IPS DF 6.9 (cell line): ENCODE measurements around the gene COPS2.

Source experiments
- DNase-seq: peaks from one replicate; pipeline ENCODE4 v3.0.0-alpha.2; 2013; ENCODE audit warnings: low read depth, low spot score
- H3K27ac ChIP-seq: one replicate; pipeline ENCODE4 v1.5.1; 2013; ENCODE audit warnings: low read length, control low read depth
- H3K27me3 ChIP-seq: 2 replicates; pipeline ENCODE4 v1.6.1; 2013; ENCODE audit warnings: mild to moderate bottlenecking, low read length; ENCODE audit not compliant: control insufficient read depth, insufficient read depth
- H3K36me3 ChIP-seq: 2 replicates; pipeline ENCODE4 v1.6.1; 2013; ENCODE audit warnings: low read length; ENCODE audit not compliant: control insufficient read depth, insufficient read depth
- H3K4me1 ChIP-seq: 2 replicates; pipeline ENCODE4 v1.6.1; 2013; ENCODE audit warnings: low read length; ENCODE audit not compliant: control insufficient read depth, insufficient read depth
- H3K4me3 ChIP-seq: 2 replicates; pipeline ENCODE4 v1.5.1; 2013; ENCODE audit warnings: mild to moderate bottlenecking, low read length
- H3K9me3 ChIP-seq: 2 replicates; pipeline ENCODE4 v1.6.1; 2013; ENCODE audit warnings: low read length, inconsistent platforms; ENCODE audit not compliant: control insufficient read depth, insufficient read depth
- WGBS: extraction: QIAGEN DNeasy Blood & Tissue Kit; methylation state at CpG from one replicate; pipeline ENCODE4 v1.1.7; 2013; ENCODE audit warnings: mixed read lengths, missing lambda C conversion rate; ENCODE audit not compliant: insufficient read length, insufficient coverage; 5-methylcytosine and 5-hydroxymethylcytosine counted together

COPS2 gene

DNA sequence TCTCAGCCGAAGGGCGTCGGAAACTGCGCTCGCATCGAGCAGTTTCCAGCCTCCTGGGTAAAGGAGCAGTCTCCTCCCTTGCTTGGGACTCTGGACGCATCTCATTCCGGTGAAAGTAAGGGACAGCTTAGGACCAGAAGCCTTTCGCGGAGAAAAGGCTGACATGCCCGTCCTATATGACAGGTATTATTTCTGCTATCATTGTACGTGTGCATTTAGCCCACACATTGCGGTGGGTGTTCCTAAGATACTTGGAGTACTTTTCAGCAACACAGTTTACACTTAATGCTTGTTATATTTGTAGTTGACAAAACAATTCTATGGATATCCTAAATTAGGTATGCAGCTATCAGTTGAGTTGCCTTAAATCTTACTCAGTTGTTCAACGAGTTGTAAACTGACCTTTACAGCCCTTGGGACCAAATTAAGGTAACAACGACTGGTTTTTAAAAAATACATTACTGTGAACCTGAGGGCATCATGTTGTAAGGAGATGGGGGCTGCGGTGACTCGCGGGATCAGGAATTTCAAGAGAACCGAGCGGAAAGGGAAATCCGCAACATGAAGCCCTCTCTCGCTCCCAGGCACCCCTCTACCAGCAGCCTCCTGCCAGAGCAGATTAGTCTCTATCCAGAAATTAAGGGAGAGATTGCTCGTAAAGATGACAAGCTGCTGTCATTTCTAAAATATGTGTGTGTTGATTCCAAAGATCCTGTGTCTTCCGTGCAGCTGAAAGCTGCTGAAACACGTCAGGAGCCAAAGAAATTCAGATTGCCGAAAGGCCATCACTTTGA lies 632 bp upstream of the COPS2 start:
- no peaks in the 10 kb centered on the region for H3K27me3 ChIP-seq
- no peaks in the 10 kb centered on the region for H3K4me1 ChIP-seq
- DNase-seq, result no peak
- H3K4me3 ChIP-seq, result peak overlapping the region; percentile 93; the same call in 1 of the 2 replicates
- no CpG with 5 or more reads among the region's 26 CpGs for WGBS
- no peaks in the 10 kb centered on the region for H3K9me3 ChIP-seq
- no peak overlapping the region for H3K27ac ChIP-seq
- H3K36me3 ChIP-seq, result no peaks in the 10 kb centered on the region

- Histone ChIP-seq H3K36me3 (no peaks in the 10 kb centered on the region), H3K27ac (no peak overlapping the region), H3K27me3 (no peaks in the 10 kb centered on the region), H3K9me3 (no peaks in the 10 kb centered on the region), H3K4me3 (peak overlapping the region; percentile 86), H3K4me1 (no peaks in the 10 kb centered on the region)
- DNase-seq, result no peak
- no CpG with 5 or more reads among the region's 7 CpGs for WGBS
Measured at GRCh38 chr15:49154799-49155109, 645 bp downstream of the COPS2 start.

GRCh38 chr15:49154359-49154758 lies 1.0 kb downstream of the COPS2 start:
- no peaks in the 10 kb centered on the region for H3K36me3 ChIP-seq
- H3K27ac ChIP-seq, result no peak overlapping the region
- no peaks in the 10 kb centered on the region for H3K27me3 ChIP-seq
- no peak for DNase-seq
- WGBS, result 100% methylated on average over 1 of the region's 8 CpGs
- no peaks in the 10 kb centered on the region for H3K4me1 ChIP-seq
- no peaks in the 10 kb centered on the region for H3K9me3 ChIP-seq
- H3K4me3 ChIP-seq, result no peak overlapping the region; the same call in 1 of the 2 replicates

GRCh38 chr15:49152552-49153312 lies 2.7 kb downstream of the COPS2 start:
- no CpG with 5 or more reads among the region's 9 CpGs for WGBS
- Histone ChIP-seq H3K4me3 (no peak overlapping the region), H3K27me3 (no peaks in the 10 kb centered on the region), H3K27ac (no peak overlapping the region), H3K36me3 (no peaks in the 10 kb centered on the region), H3K9me3 (no peaks in the 10 kb centered on the region), H3K4me1 (no peaks in the 10 kb centered on the region)
- no peak for DNase-seq

GRCh38 chr15:49151831-49152230 lies 3.6 kb downstream of the COPS2 start:
- no peaks in the 10 kb centered on the region for H3K4me1 ChIP-seq
- H3K36me3 ChIP-seq, result no peaks in the 10 kb centered on the region
- H3K27me3 ChIP-seq, result no peaks in the 10 kb centered on the region
- DNase-seq, result no peak
- H3K4me3 ChIP-seq, result no peak overlapping the region
- H3K27ac ChIP-seq, result no peak overlapping the region
- 100% methylated on average over 2 of the region's 3 CpGs for WGBS
- no peaks in the 10 kb centered on the region for H3K9me3 ChIP-seq

- 100% methylated on average over 1 of the region's 1 CpG for WGBS
- no peak for DNase-seq
- H3K27me3 ChIP-seq, result no peaks in the 10 kb centered on the region
Measured at GRCh38 chr15:49148727-49149126, 6.7 kb downstream of the COPS2 start.

DNA sequence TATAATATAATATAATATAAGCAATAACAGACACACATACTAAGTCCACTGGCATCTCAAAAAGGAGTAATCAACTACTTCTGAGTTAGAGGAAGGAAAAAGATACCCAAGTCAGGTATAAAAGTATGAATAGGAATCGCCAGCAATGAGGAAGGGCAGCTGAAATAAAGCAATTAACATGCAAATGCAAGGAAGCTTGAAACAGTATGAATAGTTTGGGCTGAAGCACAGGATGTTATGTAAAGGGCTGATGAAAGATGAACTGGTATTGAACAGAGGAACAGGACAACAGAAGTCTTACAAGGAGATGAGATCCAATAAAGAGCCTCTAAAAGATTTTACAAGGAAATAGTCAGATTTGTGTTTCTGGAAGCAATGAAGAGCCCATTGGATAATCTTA lies 7.1 kb downstream of the COPS2 start:
- Histone ChIP-seq H3K4me1 (no peaks in the 10 kb centered on the region), H3K36me3 (peaks cover 1% of the 10 kb centered on the region; the same call in 1 of the 2 replicates), H3K9me3 (no peaks in the 10 kb centered on the region), H3K4me3 (no peak overlapping the region), H3K27me3 (no peaks in the 10 kb centered on the region), H3K27ac (no peak overlapping the region)
- no peak for DNase-seq
- no CpG with 5 or more reads among the region's 1 CpG for WGBS

More at GRCh38 chr15:49148727-49149126, 6.7 kb downstream of the COPS2 start:
- Histone ChIP-seq H3K9me3 (no peaks in the 10 kb centered on the region), H3K4me1 (no peaks in the 10 kb centered on the region), H3K36me3 (no peaks in the 10 kb centered on the region), H3K27ac (no peak overlapping the region), H3K4me3 (no peak overlapping the region)

DNA sequence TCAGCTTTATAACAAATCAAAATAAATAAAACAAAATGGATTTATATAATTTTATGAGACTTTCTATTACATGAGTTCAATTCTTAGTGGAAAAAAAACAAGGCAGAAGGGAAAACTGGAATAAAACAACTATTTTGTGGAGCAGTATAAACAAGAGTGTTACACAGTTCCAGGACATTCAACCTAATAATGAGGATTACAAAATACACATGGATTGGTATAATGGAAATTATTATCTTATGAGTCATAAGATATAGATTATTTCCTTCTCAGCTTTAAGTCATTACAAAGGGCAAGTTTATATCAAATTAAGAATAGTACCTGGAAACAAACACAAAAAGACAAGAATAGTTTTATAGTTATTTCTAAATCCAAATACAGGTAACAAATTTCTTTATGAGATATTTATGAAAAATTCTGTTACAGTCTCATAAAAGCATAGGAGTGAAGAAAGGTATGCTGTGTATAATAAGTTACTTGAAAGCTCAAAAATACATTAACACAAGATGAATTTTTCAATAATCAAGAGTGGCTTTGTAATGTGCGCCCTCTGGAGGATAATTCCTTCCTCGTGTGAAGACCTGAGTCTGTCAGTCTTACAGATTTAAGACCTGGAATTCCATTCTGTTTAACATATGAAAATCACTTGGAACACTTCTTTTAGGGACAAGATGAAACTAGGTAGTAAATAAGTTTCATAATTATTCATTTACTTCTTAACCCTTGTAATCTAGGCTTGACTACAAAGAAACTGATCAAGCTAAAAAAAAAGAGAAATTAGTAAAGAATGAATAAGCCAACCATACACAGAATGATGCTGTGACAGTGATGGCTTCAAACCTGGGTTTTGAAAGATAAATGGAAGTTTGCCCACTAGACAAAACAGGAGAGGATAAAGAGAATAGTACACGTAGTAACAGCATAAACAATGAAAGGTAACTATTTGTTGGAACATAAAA lies 9.5 kb downstream of the COPS2 start:
- WGBS, result no CpG with 5 or more reads among the region's 3 CpGs
- peaks cover 6% of the 10 kb centered on the region; the same call in 1 of the 2 replicates for H3K36me3 ChIP-seq
- DNase-seq, result no peak

GRCh38 chr15:49137861-49138260 lies 17.5 kb downstream of the COPS2 start:
- no peaks in the 10 kb centered on the region for H3K27me3 ChIP-seq
- peaks cover 2% of the 10 kb centered on the region; the same call in 1 of the 2 replicates for H3K36me3 ChIP-seq
- H3K4me3 ChIP-seq, result no peak overlapping the region
- no CpG with 5 or more reads among the region's 2 CpGs for whole genome bisulfite sequencing
- no peak for DNase-seq
- no peak overlapping the region for H3K27ac ChIP-seq
- no peaks in the 10 kb centered on the region for H3K9me3 ChIP-seq
- H3K4me1 ChIP-seq, result no peaks in the 10 kb centered on the region

More for the DNA sequence above, 9.5 kb downstream of the COPS2 start:
- Histone ChIP-seq H3K9me3 (no peaks in the 10 kb centered on the region), H3K27me3 (no peaks in the 10 kb centered on the region), H3K4me3 (no peak overlapping the region), H3K4me1 (no peaks in the 10 kb centered on the region), H3K27ac (no peak overlapping the region)

- Histone ChIP-seq H3K27me3 (no peaks in the 10 kb centered on the region), H3K9me3 (no peaks in the 10 kb centered on the region), H3K4me3 (no peak overlapping the region), H3K27ac (no peak overlapping the region), H3K36me3 (no peaks in the 10 kb centered on the region; the same call in 1 of the 2 replicates), H3K4me1 (no peaks in the 10 kb centered on the region)
- no CpG with 5 or more reads among the region's 3 CpGs for WGBS
- DNase-seq, result no peak
Measured at GRCh38 chr15:49135911-49136310, 19.5 kb downstream of the COPS2 start.
